CD4-positive, alpha-beta T cell treated with Interleukin-2 at 100 ng/mL for 4 hours (primary cell): ENCODE data around the gene SCAMP4.
"Not testable (repeated sequence)": the region's sequence is repeated elsewhere in the genome, so short reads cannot be mapped to it uniquely, and the experiment has no call there.

Experiments used
- DNase-seq: peaks from one replicate; pipeline ENCODE4 v3.0.0-alpha.2; 2020; ENCODE audit warnings: low spot score

The SCAMP4 gene

GRCh38 chr19:1866693-1867348 is 38.4 kb upstream of the SCAMP4 start:
- no peak for DNase-seq

- DNase-seq: no peak
Measured at GRCh38 chr19:1867349-1867724, 37.9 kb upstream of the SCAMP4 start.

DNA sequence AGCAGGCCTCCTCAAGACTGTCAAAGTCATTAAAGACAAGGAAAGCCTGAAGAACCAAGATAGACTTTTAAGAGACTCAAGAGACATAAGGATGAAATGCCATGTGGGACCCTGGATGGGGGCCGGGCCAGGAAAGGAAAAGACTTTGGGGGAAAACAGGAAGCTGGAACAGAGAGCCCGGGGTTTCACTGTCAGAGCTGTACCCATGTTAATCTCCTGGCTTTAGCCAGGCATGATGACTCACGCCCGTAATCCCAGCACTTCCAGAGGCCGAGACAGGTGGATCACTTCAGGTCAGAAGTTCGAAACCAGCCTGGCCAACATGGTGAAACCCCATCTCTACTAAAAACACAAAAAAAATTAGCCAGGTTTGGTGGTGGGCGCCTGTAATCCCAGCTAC is 36.2 kb upstream of the SCAMP4 start:
- DNase-seq: no peak

DNA sequence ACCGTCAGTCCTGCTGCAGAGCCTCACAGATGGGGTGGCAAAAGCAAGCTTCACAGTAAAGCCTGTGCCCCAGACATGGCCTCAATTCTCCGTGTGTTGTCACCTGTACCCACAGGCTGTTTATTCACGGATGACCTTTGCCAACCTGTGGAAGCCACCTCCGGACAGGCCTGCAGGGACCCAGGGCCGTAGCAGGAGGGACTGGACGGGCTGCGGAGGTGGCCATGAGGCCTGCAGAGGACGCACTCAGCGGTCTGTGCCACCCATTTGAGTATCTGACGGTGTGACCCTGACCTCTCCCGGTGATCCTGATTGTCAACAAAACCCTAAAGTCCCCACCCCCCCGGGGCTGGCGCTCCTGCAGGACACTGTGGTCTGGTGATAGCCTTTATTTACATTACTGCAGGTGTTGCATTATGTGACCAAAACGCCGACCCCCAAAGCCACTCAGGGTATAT is 34.0 kb upstream of the SCAMP4 start:
- no peak for DNase-seq

GRCh38 chr19:1871630-1872029 is 33.6 kb upstream of the SCAMP4 start:
- no peak for DNase-seq

DNA sequence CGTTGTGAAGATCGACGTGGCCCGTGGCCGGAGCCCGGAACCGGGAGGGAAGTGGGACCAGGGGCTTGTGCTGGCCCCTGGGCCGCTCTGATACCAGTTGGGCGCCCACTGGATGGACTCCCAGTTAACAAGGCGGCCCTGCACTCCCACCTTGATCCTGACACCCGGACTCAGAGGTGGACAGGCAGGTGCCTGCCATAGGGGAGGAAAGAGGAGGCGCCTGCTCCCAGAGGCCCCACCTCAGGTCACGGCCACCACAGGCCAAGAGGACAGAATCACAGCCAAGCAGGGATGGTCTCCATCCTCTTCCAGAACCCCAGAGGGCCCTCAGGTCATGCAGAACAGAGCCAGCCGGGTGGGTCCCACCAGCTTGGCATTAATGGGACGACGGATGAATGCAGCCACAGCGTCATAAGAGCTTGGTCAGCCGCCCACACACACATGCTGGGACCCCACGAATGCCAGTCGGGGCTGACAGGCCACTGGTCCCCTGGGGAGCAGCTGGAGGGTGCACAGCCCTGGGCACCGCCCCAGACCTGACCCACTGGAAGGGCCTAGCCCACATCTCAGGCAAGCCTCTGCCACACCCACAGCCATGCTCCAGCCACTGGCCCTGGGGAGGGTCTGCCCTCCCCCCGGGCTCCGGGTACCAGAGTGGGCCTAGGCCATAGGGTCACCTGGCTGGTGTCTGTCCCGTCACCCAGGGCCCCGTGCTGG is 32.2 kb upstream of the SCAMP4 start:
- no peak for DNase-seq

GRCh38 chr19:1873524-1874473 is 31.4 kb upstream of the SCAMP4 start:
- no peak for DNase-seq

- DNase-seq: peak; percentile 51
Measured at GRCh38 chr19:1874554-1875185, 30.5 kb upstream of the SCAMP4 start.

DNA sequence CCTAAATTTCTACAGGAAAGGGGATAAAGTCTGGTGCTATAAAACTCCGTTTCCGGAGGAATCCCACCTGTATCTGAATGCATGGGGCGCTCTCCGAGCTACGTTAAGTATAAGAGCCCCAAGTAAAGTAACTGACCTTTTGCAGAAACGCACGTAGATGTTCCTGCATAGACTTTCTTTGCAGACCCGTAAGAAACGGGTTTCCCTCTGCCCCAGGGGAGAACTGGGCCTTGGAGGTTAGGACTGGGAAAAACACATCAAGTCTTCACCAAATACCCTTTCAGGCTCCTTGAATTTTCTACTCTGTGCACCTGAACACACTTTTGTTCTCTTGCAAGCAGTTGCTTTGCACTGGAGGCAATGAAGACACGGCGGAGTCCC is 29.9 kb upstream of the SCAMP4 start:
- DNase-seq: not testable (repeated sequence)

- peak; percentile 82 for DNase-seq
Measured at GRCh38 chr19:1875646-1876495, 29.3 kb upstream of the SCAMP4 start.

DNA sequence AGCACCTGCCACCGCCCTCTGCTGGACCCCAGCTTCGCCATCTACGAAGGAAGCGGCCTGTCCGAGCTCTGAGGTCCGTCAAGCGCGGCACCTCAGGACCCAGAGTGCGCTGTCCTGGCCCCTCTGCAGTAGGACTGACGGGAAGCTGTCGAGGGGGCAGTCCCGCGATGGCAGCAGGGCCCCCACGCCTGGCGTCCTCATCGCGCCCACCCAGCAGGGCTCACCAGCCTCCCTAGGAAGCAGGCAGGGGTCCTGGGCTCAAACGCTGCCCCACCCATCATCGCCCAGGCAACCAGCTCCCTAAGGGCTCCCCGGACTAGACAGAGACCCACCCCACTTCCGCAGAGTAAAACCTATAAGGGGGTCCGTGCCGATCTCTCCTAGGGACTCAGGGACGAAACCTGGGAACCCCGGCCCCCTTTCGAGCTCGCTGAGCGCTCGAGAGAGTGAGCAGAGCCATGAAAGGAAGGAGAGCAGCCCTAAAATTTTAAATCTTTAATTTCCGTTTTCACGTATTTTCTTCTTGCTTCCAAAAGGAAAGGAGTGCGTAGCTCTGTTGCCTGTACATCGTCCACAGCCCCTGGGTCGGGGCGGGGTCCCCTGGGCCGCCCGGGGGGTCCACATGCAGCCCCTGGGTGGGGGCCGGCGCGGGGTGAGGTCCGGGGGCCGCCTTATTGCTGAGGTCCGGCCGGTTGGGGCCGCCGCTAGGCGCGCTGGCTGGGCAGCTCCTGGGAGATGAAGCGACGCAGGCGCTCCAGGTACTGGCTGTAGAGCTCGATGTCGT is 28.5 kb upstream of the SCAMP4 start:
- DNase-seq: not testable (repeated sequence)

- not testable (repeated sequence) for DNase-seq
Measured at GRCh38 chr19:1877280-1877660, 27.9 kb upstream of the SCAMP4 start.

GRCh38 chr19:1878583-1878982 is 26.6 kb upstream of the SCAMP4 start:
- not testable (repeated sequence) for DNase-seq

- DNase-seq: not testable (repeated sequence)
Measured at GRCh38 chr19:1879982-1880381, 25.2 kb upstream of the SCAMP4 start.

DNA sequence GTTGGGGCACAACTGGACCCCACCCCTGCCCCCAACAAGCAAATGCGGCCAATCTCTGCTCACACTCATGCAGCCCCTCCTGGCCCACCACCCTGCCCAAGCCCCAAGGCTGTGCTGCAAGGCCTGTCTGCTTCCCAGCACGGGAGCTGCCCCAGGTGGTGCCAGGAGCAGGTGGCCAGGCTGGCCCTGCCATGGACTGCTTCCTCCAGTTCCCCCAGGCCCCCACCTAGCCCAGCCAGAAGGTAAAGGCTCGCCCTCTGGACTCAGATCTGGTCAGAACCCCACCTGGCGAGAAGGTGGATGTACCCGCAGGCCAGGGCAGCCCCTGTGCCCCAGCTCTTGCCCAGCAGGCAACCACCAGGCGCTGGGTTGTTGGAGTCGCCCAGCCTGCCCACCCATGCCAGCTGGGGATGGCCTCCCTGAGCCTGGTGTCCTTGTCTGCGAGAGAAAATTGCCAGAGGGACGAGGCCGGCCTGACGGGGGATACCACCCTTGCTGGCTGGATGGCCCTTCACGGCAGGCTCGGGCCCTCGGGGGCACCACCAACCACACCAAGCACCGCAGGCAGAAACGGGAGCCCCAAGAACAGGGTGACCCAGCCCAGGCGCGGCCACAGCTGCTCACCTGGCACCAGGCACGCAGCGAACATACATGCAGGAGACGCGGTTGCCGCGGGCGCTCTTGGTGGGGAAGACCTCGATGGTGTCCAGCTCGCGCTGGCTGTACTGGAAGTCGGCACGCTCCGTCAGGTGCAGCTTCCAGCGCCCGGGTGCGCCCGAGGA is 24.4 kb upstream of the SCAMP4 start:
- no peak for DNase-seq

DNA sequence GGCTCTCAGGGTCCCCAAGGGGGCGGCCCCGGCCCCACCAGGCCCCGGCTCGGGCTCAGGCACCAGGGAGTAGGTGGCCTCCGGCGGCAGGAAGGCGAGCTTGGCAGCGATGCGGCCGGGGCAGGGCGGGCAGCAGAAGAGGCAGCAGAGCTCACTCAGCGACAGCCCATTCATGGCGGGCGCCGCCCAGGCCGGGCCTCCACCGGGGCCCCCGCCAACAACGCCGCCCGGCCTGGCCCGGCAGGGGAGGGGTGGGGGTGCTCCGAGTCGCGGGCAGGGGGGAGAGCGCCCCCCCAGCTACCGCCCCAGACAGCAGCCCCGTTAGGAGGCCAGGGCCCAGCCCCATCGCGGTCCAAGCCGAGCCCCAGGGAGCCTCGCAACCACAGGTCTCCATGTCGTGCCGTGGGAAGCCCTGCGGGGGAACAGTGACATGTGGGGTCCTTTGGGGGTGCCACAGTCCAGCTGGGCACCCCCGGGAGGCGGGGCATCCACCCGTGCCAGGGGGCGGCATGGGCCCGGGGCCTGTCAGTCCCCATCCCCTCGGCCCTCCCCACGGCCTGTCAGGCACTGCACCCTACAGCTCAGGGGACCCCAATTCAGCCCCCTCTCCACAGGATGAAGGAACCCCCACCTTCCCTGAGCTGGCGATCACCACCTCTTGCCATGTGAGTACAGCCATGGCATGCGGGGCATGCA is 23.7 kb upstream of the SCAMP4 start:
- DNase-seq: not testable (repeated sequence)

- DNase-seq: peak; percentile 86
Measured at GRCh38 chr19:1882089-1882785, 23.0 kb upstream of the SCAMP4 start.
